Medulla oblongata (tissue), 1 donor: ENCODE results near the gene MTHFD1L.
"Not testable (repeated sequence)": the region's sequence is repeated elsewhere in the genome, so short reads cannot be mapped to it uniquely, and the experiment has no call there.

ENCODE experiments used
- DNase-seq: peaks from one replicate; pipeline ENCODE4 v3.0.0-alpha.2; 2015; ENCODE audit errors: extremely low spot score

Gene MTHFD1L

GRCh38 chr6:151065027-151065815 lies 199.7 kb downstream of the MTHFD1L start:
- DNase-seq = no peak

GRCh38 chr6:151067684-151068596 lies 202.4 kb downstream of the MTHFD1L start:
- DNase-seq = peak; percentile 34

GRCh38 chr6:151068761-151069312 lies 203.3 kb downstream of the MTHFD1L start:
- no peak for DNase-seq

GRCh38 chr6:151069641-151070040 lies 204.1 kb downstream of the MTHFD1L start:
- DNase-seq = no peak

- no peak for DNase-seq
Observed at GRCh38 chr6:151070631-151071051, 205.1 kb downstream of the MTHFD1L start.

GRCh38 chr6:151071295-151071694 lies 205.8 kb downstream of the MTHFD1L start:
- DNase-seq = peak; percentile 23

- no peak for DNase-seq
Observed at GRCh38 chr6:151073146-151073545, 207.6 kb downstream of the MTHFD1L start.

GRCh38 chr6:151073701-151074100 lies 208.2 kb downstream of the MTHFD1L start:
- no peak for DNase-seq

GRCh38 chr6:151075005-151075404 lies 209.5 kb downstream of the MTHFD1L start:
- DNase-seq = no peak

- no peak for DNase-seq
Observed at GRCh38 chr6:151075527-151075926, 210.0 kb downstream of the MTHFD1L start.

GRCh38 chr6:151075930-151076555 lies 210.5 kb downstream of the MTHFD1L start:
- no peak for DNase-seq

- DNase-seq = no peak
Observed at GRCh38 chr6:151078655-151079054, 213.2 kb downstream of the MTHFD1L start.

GRCh38 chr6:151081656-151082055 lies 216.2 kb downstream of the MTHFD1L start:
- no peak for DNase-seq

GRCh38 chr6:151082079-151082478 lies 216.6 kb downstream of the MTHFD1L start:
- DNase-seq = no peak

GRCh38 chr6:151084275-151084674 lies 218.8 kb downstream of the MTHFD1L start:
- no peak for DNase-seq

- DNase-seq = not testable (repeated sequence)
Observed at GRCh38 chr6:151087055-151087454, 221.6 kb downstream of the MTHFD1L start.

- DNase-seq = no peak
Observed at GRCh38 chr6:151087861-151088598, 222.5 kb downstream of the MTHFD1L start.

- DNase-seq = no peak
Observed at GRCh38 chr6:151088599-151088935, 223.1 kb downstream of the MTHFD1L start.

- DNase-seq = no peak
Observed at GRCh38 chr6:151088963-151089362, 223.5 kb downstream of the MTHFD1L start.

- DNase-seq = no peak
Observed at GRCh38 chr6:151089978-151090377, 224.5 kb downstream of the MTHFD1L start.

GRCh38 chr6:151091571-151091970 lies 226.1 kb downstream of the MTHFD1L start:
- no peak for DNase-seq
